Activated T-helper 1 cell treated with anti-CD3 and anti-CD28 coated beads, Interleukin-2, amount 50 U/mL, for 16 hours (primary cell): Measurements from ENCODE around the gene C1orf52.
"Not testable (repeated sequence)": the region's sequence is repeated elsewhere in the genome, so short reads cannot be mapped to it uniquely, and the experiment has no call there.

Source experiments
- DNase-seq, 2 donors: peaks; one replicate each; pipeline ENCODE4 v3.0.0-alpha.2; 2020; ENCODE audit warnings: low read depth in 1 of 2, low spot score in 1 of 2

The C1orf52 gene

DNA sequence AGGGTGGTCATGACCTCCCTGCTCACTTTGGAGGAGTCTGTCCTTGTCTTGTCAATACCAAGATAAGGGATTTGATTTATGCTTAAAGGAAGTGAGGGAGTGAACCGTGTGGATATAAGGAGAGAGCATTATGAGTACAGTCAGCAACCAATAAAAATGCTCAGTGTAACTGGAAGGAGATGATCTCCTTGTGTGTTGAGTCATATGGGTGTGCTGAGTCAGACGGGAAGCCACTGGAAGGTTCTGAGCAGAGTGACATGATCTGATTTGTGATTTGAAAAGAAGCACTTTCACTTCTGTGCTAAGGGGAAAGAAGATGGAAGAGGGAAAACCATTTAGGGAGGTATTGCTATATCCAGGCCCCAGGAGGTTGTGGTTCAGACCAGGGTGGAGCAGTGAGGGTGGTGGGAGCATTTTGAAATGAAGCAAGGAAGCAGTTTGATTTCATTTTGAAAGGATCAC, 19.4 kb upstream of the C1orf52 start:
- DNase-seq = peak in 1 of 2 donors; percentile 25

DNA sequence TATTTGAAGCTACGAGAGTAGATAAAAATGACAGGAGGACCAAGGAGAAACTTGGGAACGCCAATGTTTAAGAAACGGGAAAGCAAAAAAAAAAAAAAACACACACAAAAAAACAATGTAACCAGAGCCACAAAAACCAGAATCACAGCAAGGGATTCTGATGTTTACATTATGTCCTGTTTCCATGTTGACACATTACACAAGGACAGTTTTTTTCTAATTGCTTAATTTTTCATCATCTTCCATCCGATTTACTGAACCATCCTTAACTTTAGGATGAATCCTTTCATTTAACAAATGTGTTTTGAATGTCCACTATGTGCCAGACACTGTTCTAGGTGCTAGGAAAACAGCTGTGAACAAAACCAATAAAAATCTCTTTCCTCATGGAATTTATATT, 18.3 kb upstream of the C1orf52 start:
- no peak for DNase-seq

DNA sequence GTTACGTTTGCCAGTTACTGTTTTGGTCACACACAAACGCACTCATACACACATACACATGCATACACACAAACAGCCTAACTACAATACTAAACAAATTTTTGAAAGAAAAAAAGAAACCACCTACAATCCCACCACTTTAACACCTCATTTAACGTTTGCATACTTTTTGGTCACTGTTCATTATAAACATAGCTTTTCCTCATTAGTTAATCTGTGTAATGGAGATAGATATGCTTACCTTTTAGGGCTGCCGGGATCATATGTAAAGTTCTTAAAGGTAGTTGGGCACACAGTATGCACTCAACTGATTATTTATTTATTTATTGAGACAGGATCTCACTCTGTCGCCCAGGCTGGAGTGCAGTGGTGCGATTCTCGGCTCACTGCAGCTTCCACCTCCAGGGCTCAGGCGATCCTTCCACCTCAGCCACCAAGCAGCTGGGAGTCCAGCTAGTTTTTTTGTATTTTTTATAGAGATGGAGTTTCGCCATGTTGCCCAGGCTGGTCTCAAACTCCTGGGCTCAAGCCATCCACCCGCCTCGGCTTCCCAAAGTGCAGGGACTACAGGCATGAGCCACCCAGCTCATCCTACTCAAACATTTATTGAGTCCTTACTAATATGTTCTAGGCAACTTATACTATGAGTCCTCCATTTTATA, 17.6 kb upstream of the C1orf52 start:
- no peak for DNase-seq

DNA sequence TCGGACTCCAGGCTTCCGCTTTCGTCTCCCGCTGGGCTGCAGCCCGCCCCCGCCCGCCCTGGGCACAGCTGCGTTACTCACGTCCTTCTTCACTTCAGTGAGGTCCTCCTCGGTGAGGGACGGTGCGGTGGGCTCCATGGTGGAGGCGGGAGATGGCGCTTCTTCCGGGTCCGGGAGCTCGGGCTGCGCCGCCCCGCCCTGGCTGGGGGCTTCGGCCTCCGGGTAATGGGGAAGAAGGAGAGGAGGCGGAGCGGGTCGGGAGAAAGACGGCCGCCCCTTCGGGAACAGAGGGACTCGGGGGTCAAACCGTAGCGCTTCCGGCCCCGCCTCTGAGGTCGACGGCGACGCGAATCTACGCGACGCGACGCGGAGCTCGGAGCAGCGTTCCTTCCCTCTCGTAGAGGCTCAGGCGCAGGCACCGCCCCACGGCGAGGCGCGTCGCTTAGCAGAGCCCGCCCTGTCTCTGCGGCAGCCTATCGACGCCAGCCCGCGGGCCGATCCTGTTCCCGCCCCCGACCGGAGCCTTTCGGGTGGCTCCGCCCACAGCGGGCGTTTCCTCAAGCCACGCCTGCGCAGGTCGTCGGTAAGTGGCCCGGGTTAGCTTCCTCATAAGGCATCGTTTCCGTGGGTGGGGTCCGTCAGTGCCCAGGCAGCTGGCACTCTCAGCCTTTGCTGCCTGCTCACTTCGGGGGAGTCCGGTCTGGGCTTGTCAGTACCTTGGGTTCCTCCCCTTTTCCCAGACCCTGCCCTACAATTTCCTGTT, 16.9 kb upstream of the C1orf52 start, which contains the start of gene BCL10:
TSS of gene BCL10 (minus strand) at position 418 of the 763 bp plus-strand sequence. CDS start at position 138, 280 bp downstream.
- DNase-seq = peak; percentile 93 to 95

DNA sequence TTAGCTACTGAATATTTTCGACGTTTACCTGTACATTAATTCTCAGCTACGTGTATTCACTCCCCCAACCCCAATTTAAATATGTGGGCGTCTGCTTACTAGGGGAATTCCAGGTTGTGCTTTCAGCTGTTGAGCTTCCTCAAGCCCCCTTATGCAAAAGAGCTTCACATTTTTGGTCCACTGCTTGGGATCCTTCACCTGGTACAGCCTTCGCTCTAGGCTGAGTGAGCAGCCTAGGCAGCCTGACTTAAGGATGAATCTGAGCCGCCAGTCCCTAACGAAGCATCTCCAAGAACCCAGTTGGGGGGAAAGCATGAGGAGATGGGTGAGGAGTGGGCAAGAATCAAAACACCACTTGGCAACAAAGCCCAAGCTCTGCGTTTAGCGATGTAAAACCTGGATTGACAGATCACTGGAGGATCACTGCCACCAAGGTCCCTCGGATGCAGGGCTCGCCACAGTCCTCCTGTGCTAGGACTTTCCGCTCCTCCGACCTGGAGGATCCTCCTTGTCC, 16.3 kb upstream of the C1orf52 start:
- no peak for DNase-seq

DNA sequence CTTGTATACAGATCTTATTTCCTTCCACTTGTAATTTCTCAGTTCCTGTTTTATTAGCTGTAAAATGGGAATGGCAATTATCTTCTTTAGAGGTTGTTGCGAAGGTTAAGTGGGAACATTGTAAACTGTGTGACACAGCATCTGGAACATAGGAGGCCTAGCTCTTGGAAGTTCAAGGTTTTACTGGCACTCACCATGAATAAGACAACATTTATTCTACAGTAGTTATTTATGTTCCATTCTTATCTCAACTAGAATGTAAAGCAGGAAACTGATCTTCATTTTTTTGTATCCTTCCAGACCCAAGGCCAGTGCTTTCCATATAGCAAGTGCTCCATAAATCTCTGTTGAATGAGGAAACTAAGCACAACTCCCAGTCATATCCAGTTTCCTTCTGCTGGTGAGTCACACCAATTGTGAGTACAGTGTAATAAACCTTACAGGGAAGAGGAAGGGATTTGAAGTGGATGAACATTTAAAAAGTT, 15.5 kb upstream of the C1orf52 start:
- no peak for DNase-seq

DNA sequence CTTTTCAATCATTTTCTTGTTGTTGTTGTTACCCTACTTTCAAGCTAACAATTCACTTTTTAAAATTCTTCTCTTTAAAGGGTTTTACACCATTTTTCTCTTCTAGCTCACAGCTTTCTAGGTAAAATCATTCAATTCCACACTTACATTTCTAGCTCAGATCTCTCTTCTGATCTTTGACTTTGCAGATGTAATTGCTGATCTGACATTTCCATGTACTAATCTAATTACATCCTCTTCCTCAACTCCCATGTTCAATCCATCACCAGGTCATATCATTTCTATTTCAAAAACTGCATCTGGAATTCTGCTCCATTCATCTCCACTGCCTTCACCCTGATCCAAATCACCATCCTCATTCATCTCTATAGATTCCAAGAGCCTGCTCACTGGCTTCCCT, 13.9 kb upstream of the C1orf52 start:
- no peak for DNase-seq

DNA sequence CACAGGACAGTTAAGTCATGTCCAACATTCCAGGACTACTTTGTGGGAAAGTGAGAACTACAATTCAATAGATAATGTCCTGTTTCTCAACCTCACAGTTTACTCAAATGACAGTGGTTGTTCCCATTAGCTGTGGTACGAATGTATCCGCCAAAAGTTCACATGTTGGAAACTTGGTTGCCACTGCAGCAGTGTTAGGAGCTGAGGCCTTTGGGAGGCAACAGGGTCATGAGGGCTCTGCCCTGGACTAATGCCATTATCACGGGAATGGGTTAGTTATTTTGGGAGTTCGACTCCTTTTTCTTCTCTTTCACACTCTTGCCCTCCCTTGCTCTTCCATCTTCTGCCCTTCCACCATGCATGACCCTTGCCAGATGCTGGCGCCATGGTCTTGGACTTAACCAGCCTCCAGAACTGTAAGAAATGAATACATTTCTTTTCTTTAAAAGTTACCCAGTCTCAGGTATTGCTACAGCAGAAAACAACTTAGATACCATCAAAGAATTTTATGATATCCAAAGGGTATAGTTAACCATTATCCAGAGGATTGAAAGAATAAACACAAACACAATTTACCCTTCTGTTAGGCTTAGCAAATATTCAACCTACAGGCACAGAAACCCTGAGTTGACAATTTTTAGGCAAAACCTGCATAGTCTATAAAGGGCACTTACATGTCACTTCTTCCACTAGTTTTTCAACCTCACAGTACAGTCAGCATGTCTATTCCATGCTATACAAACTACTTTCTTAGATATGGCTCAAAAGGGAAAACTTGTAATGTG, 9.5 kb upstream of the C1orf52 start:
- no peak for DNase-seq

GRCh38 chr1:85267313-85267712, 7.9 kb upstream of the C1orf52 start:
- no peak for DNase-seq

- no peak for DNase-seq
Observed at GRCh38 chr1:85264150-85264549, 4.7 kb upstream of the C1orf52 start.

- DNase-seq = no peak
Observed at GRCh38 chr1:85262985-85263384, 3.5 kb upstream of the C1orf52 start.

- no peak for DNase-seq
Observed at GRCh38 chr1:85259912-85260274, 431 bp upstream of the C1orf52 start.

- DNase-seq = no peak
Observed at GRCh38 chr1:85258536-85259117, 835 bp downstream of the C1orf52 start.

DNA sequence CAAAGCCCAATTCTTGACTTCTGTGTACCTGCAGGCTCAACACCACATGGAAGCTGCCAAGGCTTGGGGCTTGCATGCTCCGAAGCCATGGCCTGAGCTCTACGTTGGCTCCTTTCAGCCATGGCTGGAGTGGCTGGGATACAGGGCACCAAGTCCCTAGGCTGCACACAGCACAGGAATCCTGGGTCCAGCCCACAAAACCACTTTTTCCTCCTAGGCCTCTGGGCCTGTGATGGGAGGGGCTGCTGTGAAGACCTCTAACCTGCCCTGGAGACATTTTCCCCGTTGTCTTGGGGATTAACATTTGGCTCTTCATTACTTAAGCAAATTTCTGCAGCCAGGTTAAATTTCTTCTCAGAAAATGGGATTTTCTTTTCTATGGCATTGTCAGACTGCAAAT, 10.4 kb downstream of the C1orf52 start:
- DNase-seq = not testable (repeated sequence)

- no peak for DNase-seq
Observed at GRCh38 chr1:85245891-85246290, 13.6 kb downstream of the C1orf52 start.

DNA sequence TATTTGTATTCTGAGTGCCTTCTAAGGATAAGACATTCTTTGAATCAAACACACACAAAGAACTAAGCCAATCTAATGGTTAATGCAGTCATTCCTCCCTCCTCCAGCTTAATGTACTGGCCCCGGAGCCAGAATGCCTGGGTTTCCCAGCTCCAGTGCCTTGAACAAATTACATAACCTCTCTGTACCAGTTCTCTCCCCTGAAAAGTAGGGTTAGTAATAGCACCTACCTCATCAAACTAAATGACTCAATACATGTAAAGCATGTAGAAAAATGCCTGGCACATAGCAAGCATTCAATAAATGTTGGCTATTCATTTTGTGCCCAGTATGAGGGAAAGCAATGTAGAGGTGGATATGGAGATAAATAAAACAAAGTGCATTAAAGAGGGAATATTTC, 14.0 kb downstream of the C1orf52 start:
- no peak for DNase-seq

DNA sequence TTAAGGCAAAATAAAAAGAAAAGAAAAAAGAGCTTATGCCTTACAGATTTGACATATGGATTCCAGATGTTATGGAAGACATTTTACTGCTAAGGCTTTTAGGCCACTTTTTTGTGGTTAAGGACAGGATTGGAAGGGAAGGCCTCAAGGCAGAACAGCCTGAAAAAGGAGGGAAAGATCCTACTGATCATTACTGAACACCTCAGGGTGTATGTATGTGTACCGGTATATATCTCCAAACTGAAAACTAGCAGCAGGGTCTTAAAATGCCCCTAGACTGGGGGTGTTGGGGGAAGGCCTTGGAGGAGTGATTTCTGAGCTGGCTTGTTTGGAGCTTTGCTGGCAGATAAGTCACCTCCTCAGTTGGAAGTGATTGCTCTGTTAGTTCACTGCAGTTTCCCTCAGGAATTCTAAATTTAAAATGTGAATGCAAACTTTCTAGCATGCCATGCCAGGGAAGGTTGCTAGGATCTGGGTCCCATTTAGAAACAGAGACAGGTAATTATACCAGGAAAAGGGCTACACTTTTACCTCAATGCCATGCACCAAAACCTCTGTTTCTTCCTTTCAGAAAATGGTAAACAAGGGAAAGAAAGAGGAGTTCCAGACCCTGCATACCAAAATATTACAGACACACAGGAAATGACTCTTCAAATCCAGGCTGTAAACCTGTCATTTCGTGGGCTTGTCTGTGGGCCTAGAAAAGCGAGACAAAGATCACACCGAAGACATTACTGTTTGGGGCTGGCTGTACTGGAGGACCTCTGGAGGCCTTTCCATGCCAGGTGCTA, 15.0 kb downstream of the C1orf52 start:
- no peak for DNase-seq

DNA sequence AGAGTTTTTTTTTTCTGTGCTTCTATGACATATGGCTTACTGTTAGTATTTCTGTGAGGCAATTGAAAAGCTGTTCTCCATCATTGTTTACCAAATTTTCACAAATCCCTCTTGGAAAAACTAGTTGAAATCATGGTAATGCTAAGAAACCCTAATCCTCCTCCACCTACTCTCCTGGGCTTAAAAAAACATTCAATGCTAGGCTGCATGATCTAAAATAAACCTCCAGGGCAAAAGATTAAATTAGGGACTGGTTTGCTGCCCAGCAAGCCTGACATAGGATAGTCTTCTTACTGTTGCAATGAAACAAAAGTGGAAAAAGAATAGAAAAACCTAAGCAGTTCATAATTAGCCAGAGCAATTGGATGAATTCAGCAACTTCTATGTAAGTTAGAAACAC, 16.1 kb downstream of the C1orf52 start:
- no peak for DNase-seq

- DNase-seq = no peak
Observed at GRCh38 chr1:85240643-85241042, 18.8 kb downstream of the C1orf52 start.

GRCh38 chr1:85240174-85240601, 19.3 kb downstream of the C1orf52 start:
- no peak for DNase-seq
